ENCODE results near the gene PXMP4.

Gene PXMP4

DNA sequence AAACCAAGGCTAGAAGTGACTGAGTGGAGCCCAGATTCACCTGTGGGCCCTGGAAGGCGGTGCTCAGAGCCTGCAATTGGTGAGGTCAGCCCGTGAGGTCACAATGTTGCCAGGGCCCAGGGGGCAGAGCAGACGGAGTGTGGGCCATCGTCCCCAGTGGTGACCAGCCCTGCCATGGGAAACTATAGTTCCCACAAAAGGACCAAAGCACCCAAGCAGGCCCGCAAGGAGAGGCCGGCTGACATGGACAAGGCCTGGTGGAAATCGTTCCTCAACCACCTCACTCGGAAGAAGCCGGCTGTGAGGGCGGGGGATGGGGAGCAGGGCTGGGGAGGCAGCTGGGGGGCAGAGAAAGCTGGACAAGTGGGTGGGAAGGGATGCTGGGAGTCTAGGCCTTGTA, 57.9 kb downstream of the PXMP4 start, which contains the start of gene C20orf144:
Gene C20orf144, plus strand, starts transcription at position 156 of the 400 bp plus-strand sequence. Its CDS starts 19 bp downstream, at position 175.
- Histone ChIP-seq H3K4me2 (ENCODE audit: low read length) (peak within 1 kb of the TSS; percentile 92), H3K4me3 (ENCODE audit: low read depth, low read length) (peak within 1 kb of the TSS; percentile 70), H3K9ac (no peak within 1 kb of the TSS), H2AFZ (peak within 1 kb of the TSS; percentile 93), H3K4me1 (peaks cover 15% of the 10 kb centered on the region), H3K9me3 (ENCODE audit: control insufficient read depth, low read length) (no peaks in the 10 kb centered on the region), H3K36me3 (ENCODE audit: control insufficient read depth, insufficient read depth, low read length) (no peaks in the 10 kb centered on the region), H3K27me3 (ENCODE audit: control insufficient read depth, insufficient read depth, low read length) (no peaks in the 10 kb centered on the region), H3K27ac (peak within 1 kb of the TSS; percentile 60), H3K79me2 (no peaks in the 10 kb centered on the region)
- TF ChIP-seq, protein P1, sequence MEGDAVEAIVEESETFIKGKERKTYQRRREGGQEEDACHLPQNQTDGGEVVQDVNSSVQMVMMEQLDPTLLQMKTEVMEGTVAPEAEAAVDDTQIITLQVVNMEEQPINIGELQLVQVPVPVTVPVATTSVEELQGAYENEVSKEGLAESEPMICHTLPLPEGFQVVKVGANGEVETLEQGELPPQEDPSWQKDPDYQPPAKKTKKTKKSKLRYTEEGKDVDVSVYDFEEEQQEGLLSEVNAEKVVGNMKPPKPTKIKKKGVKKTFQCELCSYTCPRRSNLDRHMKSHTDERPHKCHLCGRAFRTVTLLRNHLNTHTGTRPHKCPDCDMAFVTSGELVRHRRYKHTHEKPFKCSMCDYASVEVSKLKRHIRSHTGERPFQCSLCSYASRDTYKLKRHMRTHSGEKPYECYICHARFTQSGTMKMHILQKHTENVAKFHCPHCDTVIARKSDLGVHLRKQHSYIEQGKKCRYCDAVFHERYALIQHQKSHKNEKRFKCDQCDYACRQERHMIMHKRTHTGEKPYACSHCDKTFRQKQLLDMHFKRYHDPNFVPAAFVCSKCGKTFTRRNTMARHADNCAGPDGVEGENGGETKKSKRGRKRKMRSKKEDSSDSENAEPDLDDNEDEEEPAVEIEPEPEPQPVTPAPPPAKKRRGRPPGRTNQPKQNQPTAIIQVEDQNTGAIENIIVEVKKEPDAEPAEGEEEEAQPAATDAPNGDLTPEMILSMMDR (IDR thresholded peaks at IDR 0.05): no peak

DNA sequence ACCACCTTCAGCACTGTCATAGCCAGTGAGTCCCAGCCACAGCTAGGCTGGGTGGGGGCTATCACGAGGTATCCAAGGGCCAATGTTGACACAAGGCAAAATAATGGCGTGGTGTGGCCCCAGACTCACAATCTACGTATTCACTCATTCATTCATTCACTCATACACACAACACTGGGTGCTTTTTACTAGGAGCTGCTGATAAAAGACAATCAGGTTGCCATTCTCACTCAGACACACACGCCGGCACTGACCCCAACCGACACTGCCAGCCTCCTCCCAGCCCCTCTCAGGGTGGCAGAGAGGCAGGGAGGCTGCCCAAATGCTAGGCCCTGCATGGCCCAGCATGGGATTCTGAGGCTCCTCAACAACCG, 59.4 kb downstream of the PXMP4 start:
- H3K27ac ChIP-seq: no peak overlapping the region
- H3K4me2 ChIP-seq (ENCODE audit: low read length): no peak overlapping the region
- H3K9ac ChIP-seq: no peak overlapping the region
- no peaks in the 10 kb centered on the region for H3K36me3 ChIP-seq (ENCODE audit: control insufficient read depth, insufficient read depth, low read length)
- H3K4me1 ChIP-seq: peaks cover 11% of the 10 kb centered on the region
- no peak overlapping the region for H3K4me3 ChIP-seq (ENCODE audit: low read depth, low read length)
- no peaks in the 10 kb centered on the region for H3K27me3 ChIP-seq (ENCODE audit: control insufficient read depth, insufficient read depth, low read length)
- H3K9me3 ChIP-seq (ENCODE audit: control insufficient read depth, low read length): no peaks in the 10 kb centered on the region
- no peaks in the 10 kb centered on the region for H3K79me2 ChIP-seq
- TF ChIP-seq, protein P1 (IDR thresholded peaks at IDR 0.05): no peak
- H2AFZ ChIP-seq: no peak overlapping the region

DNA sequence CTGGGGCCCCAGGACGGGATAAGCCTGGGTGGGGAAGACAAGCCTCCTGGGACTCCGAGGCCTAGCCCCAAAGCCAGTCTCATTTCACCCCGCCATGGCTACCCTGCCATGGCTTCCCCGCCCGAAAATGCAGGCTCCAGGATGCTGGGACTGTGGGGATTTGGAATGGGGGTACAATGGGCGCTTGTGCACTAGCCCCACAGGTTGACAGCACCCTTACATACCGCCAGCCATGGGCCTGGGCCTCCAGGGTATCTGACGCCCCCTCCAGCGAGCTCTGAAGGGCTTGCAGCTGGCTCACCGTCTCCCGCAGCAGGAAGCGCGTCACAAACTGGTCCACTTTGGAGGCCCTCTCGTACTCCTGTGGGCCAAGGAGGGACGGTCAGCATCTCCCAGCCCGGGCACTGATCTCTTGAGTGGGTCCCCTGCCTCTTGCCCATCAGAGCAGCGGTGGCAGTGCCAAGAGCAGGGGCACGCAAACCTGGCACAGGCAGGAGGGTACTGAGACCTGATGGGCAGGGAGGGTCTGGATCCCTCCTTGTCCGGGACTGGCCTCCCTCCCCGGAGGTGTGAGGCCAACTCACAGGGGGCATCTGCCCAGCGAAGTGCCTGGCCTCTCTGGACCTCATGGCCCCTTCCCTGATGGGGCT, 60.0 kb downstream of the PXMP4 start:
- no peak overlapping the region for H3K4me3 ChIP-seq (ENCODE audit: low read depth, low read length)
- TF ChIP-seq, protein P1 (IDR thresholded peaks at IDR 0.05): no peak
- no peak overlapping the region for H3K9ac ChIP-seq
- no peaks in the 10 kb centered on the region for H3K9me3 ChIP-seq (ENCODE audit: control insufficient read depth, low read length)
- H3K4me2 ChIP-seq (ENCODE audit: low read length): no peak overlapping the region
- no peaks in the 10 kb centered on the region for H3K36me3 ChIP-seq (ENCODE audit: control insufficient read depth, insufficient read depth, low read length)
- H3K27ac ChIP-seq: no peak overlapping the region
- no peaks in the 10 kb centered on the region for H3K79me2 ChIP-seq
- no peaks in the 10 kb centered on the region for H3K27me3 ChIP-seq (ENCODE audit: control insufficient read depth, insufficient read depth, low read length)
- peaks cover 11% of the 10 kb centered on the region for H3K4me1 ChIP-seq
- H2AFZ ChIP-seq: no peak overlapping the region

DNA sequence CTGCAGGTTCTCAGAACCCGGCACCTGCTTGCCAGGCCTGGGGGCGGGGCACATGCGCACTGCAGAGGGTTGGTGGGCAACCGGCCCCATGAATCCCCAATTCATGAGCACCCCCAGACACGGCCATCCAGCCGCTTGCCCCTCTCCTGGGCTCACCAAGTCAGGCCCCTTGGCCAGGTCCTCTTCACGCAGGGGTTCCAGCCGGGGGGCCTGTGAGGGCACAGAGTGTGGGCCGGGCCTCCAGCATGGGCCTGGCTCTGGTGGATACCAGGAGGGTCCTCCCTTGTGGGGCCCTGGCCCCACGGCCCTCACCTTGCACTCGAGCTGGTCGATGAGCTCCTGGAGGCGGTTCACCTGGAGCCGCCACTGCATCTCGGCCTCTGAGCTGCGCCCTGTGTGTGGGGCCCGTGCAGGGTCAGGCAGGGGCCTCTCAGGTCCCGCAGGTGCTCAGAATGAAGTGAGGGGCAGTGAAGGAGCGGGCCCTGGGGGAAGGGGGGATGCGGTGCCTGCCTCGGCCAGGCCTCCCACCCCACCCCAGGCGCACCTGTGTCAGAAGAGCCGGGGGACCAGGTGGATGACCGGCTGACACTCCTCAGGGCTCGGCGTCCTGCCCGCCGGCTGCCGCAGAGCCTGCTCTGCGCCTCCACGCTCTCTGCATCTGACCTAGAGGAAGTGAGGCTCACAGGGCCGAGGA, 60.6 kb downstream of the PXMP4 start:
- H3K36me3 ChIP-seq (ENCODE audit: control insufficient read depth, insufficient read depth, low read length): no peaks in the 10 kb centered on the region
- H2AFZ ChIP-seq: no peak overlapping the region
- no peak overlapping the region for H3K9ac ChIP-seq
- H3K79me2 ChIP-seq: no peaks in the 10 kb centered on the region
- H3K4me2 ChIP-seq (ENCODE audit: low read length): no peak overlapping the region
- TF ChIP-seq, protein P1 (IDR thresholded peaks at IDR 0.05): no peak
- H3K4me1 ChIP-seq: peaks cover 7% of the 10 kb centered on the region
- H3K27ac ChIP-seq: no peak overlapping the region
- H3K4me3 ChIP-seq (ENCODE audit: low read depth, low read length): no peak overlapping the region
- H3K9me3 ChIP-seq (ENCODE audit: control insufficient read depth, low read length): no peaks in the 10 kb centered on the region
- H3K27me3 ChIP-seq (ENCODE audit: control insufficient read depth, insufficient read depth, low read length): no peaks in the 10 kb centered on the region
